Activated B cell treated with CpG ODN at 0.5 μM for 24 hours (primary cell): ENCODE data around the gene DOK1. TPM values are rescaled to one million over a fixed set of nuclear protein-coding genes. Genes with fewer than 3 reads are reported as not detected.
A peak's percentile ranks its signal among the peaks of the same experiment; 100 is the strongest.

Experiments used
- ATAC-seq: fragments of 200-7000 bp; cut with Tn5 transposase; one replicate; pipeline ENCODE4 v1.10.0; 2021; ENCODE audit warnings: low read depth, mild to moderate bottlenecking, moderate library complexity
- CTCF ChIA-PET: fragments of 350-600 bp; sonication (Branson Sonifier 250); formaldehyde crosslinking; loops from one replicate; lab custom pipeline; 2021; ENCODE audit warnings: antibody characterized with exemption; lab: Charles Lee
- POLR2A ChIA-PET: fragments of 350-600 bp; sonication (Branson Sonifier 250); formaldehyde crosslinking; loops from one replicate; lab custom pipeline; 2021; ENCODE audit warnings: antibody characterized with exemption; lab: Charles Lee
- DNase-seq: peaks from one replicate; pipeline ENCODE4 v3.0.0; 2022
- H3K27ac Mint-ChIP-seq: one replicate; pipeline ENCODE4 v1.8.0; 2020; ENCODE audit warnings: mixed read lengths
- H3K27me3 Mint-ChIP-seq: one replicate; pipeline ENCODE4 v1.8.0; 2021; ENCODE audit warnings: mixed read lengths
- H3K36me3 Mint-ChIP-seq: one replicate; pipeline ENCODE4 v1.8.0; 2021; ENCODE audit warnings: low read depth, mixed read lengths
- H3K4me1 Mint-ChIP-seq: one replicate; pipeline ENCODE4 v1.8.0; 2021; ENCODE audit warnings: mixed read lengths
- H3K4me3 Mint-ChIP-seq: one replicate; pipeline ENCODE4 v1.8.0; 2020; ENCODE audit warnings: mild to moderate bottlenecking, mixed read lengths
- H3K9me3 Mint-ChIP-seq: one replicate; pipeline ENCODE4 v1.8.0; 2020; ENCODE audit warnings: mixed read lengths
- intact Hi-C: fragments of 100-400 bp; cut with micrococcal nuclease; formaldehyde crosslinking; loops from one replicate; pipeline ENCODE4 v1.15.1; 2024
- total RNA-seq: library from RNA; stranded (reverse); gene quantifications from 2 replicates; pipeline ENCODE4 v1.2.3, GENCODE V29; 2022
- TF ChIP-seq, protein P1 (sequence below): fragments of 200-600 bp; IDR thresholded peaks from one replicate; pipeline ENCODE4 v1.8.0; 2022; ENCODE audit warnings: antibody characterized with exemption, mild to moderate bottlenecking

DOK1 gene
- total RNA-seq, 1 donor from 2014 or later: 33.8 TPM

- intact Hi-C loops: no loop called here
- H3K27me3 Mint-ChIP-seq: no peaks in the 10 kb centered on the region
- peaks cover 37% of the 10 kb centered on the region for H3K4me1 Mint-ChIP-seq
- H3K36me3 Mint-ChIP-seq: no peaks in the 10 kb centered on the region
- TF ChIP-seq, protein P1, sequence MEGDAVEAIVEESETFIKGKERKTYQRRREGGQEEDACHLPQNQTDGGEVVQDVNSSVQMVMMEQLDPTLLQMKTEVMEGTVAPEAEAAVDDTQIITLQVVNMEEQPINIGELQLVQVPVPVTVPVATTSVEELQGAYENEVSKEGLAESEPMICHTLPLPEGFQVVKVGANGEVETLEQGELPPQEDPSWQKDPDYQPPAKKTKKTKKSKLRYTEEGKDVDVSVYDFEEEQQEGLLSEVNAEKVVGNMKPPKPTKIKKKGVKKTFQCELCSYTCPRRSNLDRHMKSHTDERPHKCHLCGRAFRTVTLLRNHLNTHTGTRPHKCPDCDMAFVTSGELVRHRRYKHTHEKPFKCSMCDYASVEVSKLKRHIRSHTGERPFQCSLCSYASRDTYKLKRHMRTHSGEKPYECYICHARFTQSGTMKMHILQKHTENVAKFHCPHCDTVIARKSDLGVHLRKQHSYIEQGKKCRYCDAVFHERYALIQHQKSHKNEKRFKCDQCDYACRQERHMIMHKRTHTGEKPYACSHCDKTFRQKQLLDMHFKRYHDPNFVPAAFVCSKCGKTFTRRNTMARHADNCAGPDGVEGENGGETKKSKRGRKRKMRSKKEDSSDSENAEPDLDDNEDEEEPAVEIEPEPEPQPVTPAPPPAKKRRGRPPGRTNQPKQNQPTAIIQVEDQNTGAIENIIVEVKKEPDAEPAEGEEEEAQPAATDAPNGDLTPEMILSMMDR: no peak
- H3K27ac Mint-ChIP-seq: peak overlapping the region; percentile 46
- no peak for DNase-seq
- ChIA-PET CTCF (interaction anchor here (1.1 to 3.5 kb wide), 4 partner anchors 11 to 242 kb away, joined by 3 to 21 read pairs (median 4); partner anchors contain the start of genes CCDC142 and TTC31), POLR2A (interaction anchor here (0.8 to 1.6 kb wide), 7 partner anchors 21 to 162 kb away, joined by 3 to 5 read pairs (median 4); partner anchors contain the start of genes AUP1, CCDC142, HTRA2 and TTC31)
- ATAC-seq: peak; percentile 22
- H3K4me3 Mint-ChIP-seq: no peak overlapping the region
- no peaks in the 10 kb centered on the region for H3K9me3 Mint-ChIP-seq
These were observed 22.3 kb downstream of the DOK1 start for GRCh38 chr2:74576863-74577229.

- TF ChIP-seq, protein P1: no peak
- ChIA-PET CTCF (interaction anchor here (1.7 to 3.5 kb wide), 2 partner anchors 11 to 45 kb away, joined by 4 to 21 read pairs; no protein-coding TSS in a partner anchor), POLR2A (interaction anchor here (1.1 to 1.6 kb wide), 6 partner anchors 21 to 163 kb away, joined by 3 to 5 read pairs (median 4); partner anchors contain the start of genes AUP1, CCDC142, HTRA2 and TTC31)
- no peaks in the 10 kb centered on the region for H3K36me3 Mint-ChIP-seq
- no peak overlapping the region for H3K4me3 Mint-ChIP-seq
- H3K27ac Mint-ChIP-seq: peak overlapping the region; percentile 46
- H3K9me3 Mint-ChIP-seq: no peaks in the 10 kb centered on the region
- peaks cover 37% of the 10 kb centered on the region for H3K4me1 Mint-ChIP-seq
- intact Hi-C loops: no loop called here
- H3K27me3 Mint-ChIP-seq: no peaks in the 10 kb centered on the region
- DNase-seq (no peak), ATAC-seq (peak; percentile 29)
These were observed 22.9 kb downstream of the DOK1 start for GRCh38 chr2:74577448-74577847.

DNA sequence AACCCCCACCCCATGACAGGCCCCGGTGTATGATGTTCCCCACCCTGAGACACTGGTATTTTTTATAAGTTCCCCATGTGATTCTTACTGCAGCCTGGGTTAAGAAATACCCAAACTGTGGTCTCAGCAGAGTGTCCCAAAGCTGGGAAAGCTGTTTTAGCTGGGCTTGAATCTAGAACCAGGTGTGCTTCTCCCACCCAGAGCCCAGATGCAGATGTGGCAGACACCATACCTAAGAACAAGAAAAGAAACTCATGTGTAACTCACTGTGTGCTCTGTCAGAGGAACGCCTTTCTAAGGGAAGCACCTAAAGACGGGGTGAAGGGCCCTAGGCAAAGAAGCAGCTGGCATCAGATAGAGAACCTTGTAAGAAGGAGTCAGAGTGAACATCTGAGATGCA is 23.9 kb downstream of the DOK1 start:
- ATAC-seq (no peak), DNase-seq (no peak)
- Mint-ChIP-seq H3K27ac (no peak overlapping the region), H3K4me1 (peaks cover 35% of the 10 kb centered on the region), H3K27me3 (no peaks in the 10 kb centered on the region), H3K4me3 (no peak overlapping the region), H3K9me3 (no peaks in the 10 kb centered on the region), H3K36me3 (no peaks in the 10 kb centered on the region)
- ChIA-PET CTCF (interaction anchor here (3.5 kb wide), 1 partner anchor 10 kb away, joined by 21 read pairs; no protein-coding TSS in a partner anchor), POLR2A (interaction anchor here (1.6 kb wide), 1 partner anchor 96 kb away, joined by 4 read pairs; the partner anchor contains the start of genes CCDC142 and TTC31)
- intact Hi-C loops: no loop called here
- TF ChIP-seq, protein P1: no peak

- ChIA-PET POLR2A (no interaction called here), CTCF (no interaction called here)
- Mint-ChIP-seq H3K4me1 (peaks cover 18% of the 10 kb centered on the region), H3K36me3 (no peaks in the 10 kb centered on the region), H3K4me3 (no peak overlapping the region), H3K27me3 (no peaks in the 10 kb centered on the region), H3K27ac (no peak overlapping the region), H3K9me3 (no peaks in the 10 kb centered on the region)
- DNase-seq: no peak
- no peak for ATAC-seq
- intact Hi-C loops: no loop called here
- TF ChIP-seq, protein P1: no peak
These were observed 26.9 kb downstream of the DOK1 start for GRCh38 chr2:74581463-74581862.

- peaks cover 11% of the 10 kb centered on the region for H3K4me1 Mint-ChIP-seq
These were observed 27.7 kb downstream of the DOK1 start for GRCh38 chr2:74582184-74582583.

More at GRCh38 chr2:74582184-74582583, 27.7 kb downstream of the DOK1 start:
- DNase-seq (no peak), ATAC-seq (no peak)
- Mint-ChIP-seq H3K27ac (no peak overlapping the region), H3K9me3 (no peaks in the 10 kb centered on the region), H3K4me3 (no peak overlapping the region), H3K27me3 (no peaks in the 10 kb centered on the region), H3K36me3 (no peaks in the 10 kb centered on the region)
- TF ChIP-seq, protein P1: no peak
- intact Hi-C loops: no loop called here
- POLR2A ChIA-PET: interaction anchor here (1.0 kb wide), 1 partner anchor 28 kb away, joined by 7 read pairs; the partner anchor contains the start of gene LOXL3
- CTCF ChIA-PET: no interaction called here
